A673 (cell line): ENCODE results near the gene MEIKIN. TPM values are rescaled to one million over a fixed set of nuclear protein-coding genes. Genes with fewer than 3 reads are reported as not detected.
"Not testable (repeated sequence)": the region's sequence is repeated elsewhere in the genome, so short reads cannot be mapped to it uniquely, and the experiment has no call there.

ENCODE experiments used
- BruUV-seq: library from RNA; stranded (reverse); fragments of 400-500 nt; replicated peaks from 2 replicates; lab custom pipeline; 2021; lab: Mats Ljungman, UMichigan
- CTCF ChIA-PET: fragments of 300-600 bp; sonication (Branson Sonifier 250); formaldehyde crosslinking; loops from one replicate; lab custom pipeline; 2022; ENCODE audit warnings: antibody characterized with exemption; lab: Charles Lee
- POLR2A ChIA-PET: fragments of 300-600 bp; sonication (Branson Sonifier 250); formaldehyde crosslinking; loops from one replicate; lab custom pipeline; 2022; ENCODE audit warnings: antibody characterized with exemption; ENCODE audit not compliant: low non-redundant PET; lab: Charles Lee
- DNase-seq: peaks from one replicate; pipeline ENCODE4 v3.0.0-alpha.2; 2015; ENCODE audit warnings: low spot score
- H3K27ac ChIP-seq: fragments of 200-600 bp; sonication (generic); 2 replicates; pipeline ENCODE4 v1.5.1; 2016; ENCODE audit warnings: mixed run types, low read depth, mild to moderate bottlenecking, mixed read lengths, antibody characterized with exemption, low read length; ENCODE audit not compliant: poor library complexity, severe bottlenecking
- H3K27me3 ChIP-seq: fragments of 200-600 bp; sonication (generic); replicated peaks from 2 replicates; pipeline ENCODE4 v1.6.1; 2017; ENCODE audit warnings: mixed run types, low read depth, mild to moderate bottlenecking, mixed read lengths, antibody characterized with exemption, low read length; ENCODE audit not compliant: insufficient read depth, poor library complexity
- H3K36me3 ChIP-seq: fragments of 200-600 bp; sonication (generic); 2 replicates; pipeline ENCODE4 v1.6.1; 2016; ENCODE audit warnings: mixed run types, mild to moderate bottlenecking, mixed read lengths, antibody characterized with exemption, low read length; ENCODE audit not compliant: insufficient read depth, poor library complexity, severe bottlenecking
- H3K4me1 ChIP-seq: fragments of 200-600 bp; sonication (generic); 2 replicates; pipeline ENCODE4 v1.6.1; 2017; ENCODE audit warnings: mixed run types, mild to moderate bottlenecking, mixed read lengths, antibody characterized with exemption, low read length; ENCODE audit not compliant: insufficient read depth, poor library complexity, severe bottlenecking
- H3K4me3 ChIP-seq: fragments of 200-600 bp; sonication (generic); 2 replicates; pipeline ENCODE4 v1.5.1; 2016; ENCODE audit warnings: low read depth, mixed run types, mild to moderate bottlenecking, mixed read lengths, low read length; ENCODE audit not compliant: poor library complexity, severe bottlenecking
- H3K9me3 ChIP-seq: fragments of 200-600 bp; sonication (generic); 2 replicates; pipeline ENCODE4 v1.6.1; 2016; ENCODE audit warnings: mixed run types, low read depth, mild to moderate bottlenecking, mixed read lengths, antibody characterized with exemption, low read length; ENCODE audit not compliant: poor library complexity, severe bottlenecking
- EZH2 ChIP-seq: fragments of 200-600 bp; sonication (generic); IDR thresholded peaks from 2 replicates; pipeline ENCODE4 v1.6.1; 2017; ENCODE audit warnings: borderline replicate concordance, low read depth, mild to moderate bottlenecking, mixed read lengths, antibody characterized with exemption, low read length; ENCODE audit not compliant: poor library complexity, severe bottlenecking
- intact Hi-C: fragments of 100-400 bp; cut with micrococcal nuclease; formaldehyde crosslinking; loops from one replicate; pipeline ENCODE4 v1.10.0; 2022; ENCODE audit not compliant: unreplicated experiment
- total RNA-seq: library from RNA; stranded (reverse); gene quantifications from 2 replicates; pipeline ENCODE4 v1.2.3, GENCODE V29; 2021
- TF ChIP-seq, protein P1 (sequence below): fragments of 300-800, 200-600 bp; sonication (generic); conservative IDR thresholded peaks from 2 replicates; pipeline ENCODE4 v1.5.1; 2017; ENCODE audit warnings: low read depth, mild to moderate bottlenecking, antibody characterized with exemption, low read length, moderate library complexity, mixed read lengths

MEIKIN gene
- total RNA-seq, 1 experiment from 2014 or later, result not detected

DNA sequence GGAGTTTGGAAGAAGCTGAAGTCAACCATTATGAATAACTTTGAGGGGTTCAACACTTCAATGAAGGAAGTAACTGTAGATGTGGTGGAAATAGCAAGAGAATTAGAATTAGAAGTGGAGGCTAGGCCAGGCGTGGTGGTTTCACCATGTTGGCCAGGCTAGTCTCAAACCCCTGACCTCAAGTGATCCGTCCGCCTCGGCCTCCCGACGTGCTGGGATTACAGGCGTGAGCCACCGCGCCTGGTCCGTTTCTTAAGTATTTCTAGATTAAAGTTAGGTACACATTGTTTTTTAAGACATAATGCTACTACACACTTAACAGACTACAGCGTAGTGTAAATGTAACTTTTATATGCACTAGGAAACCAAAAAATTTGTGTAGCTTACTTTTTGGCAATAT is 162.7 kb downstream of the MEIKIN start:
- ChIA-PET CTCF (no interaction called here), POLR2A (no interaction called here)
- peaks cover 4% of the 10 kb centered on the region for H3K4me1 ChIP-seq
- no peak for DNase-seq
- no peaks in the 10 kb centered on the region for H3K27me3 ChIP-seq
- H3K4me3 ChIP-seq, result no peak overlapping the region
- H3K36me3 ChIP-seq, result peaks cover 7% of the 10 kb centered on the region
- no peaks in the 10 kb centered on the region for H3K9me3 ChIP-seq
- intact Hi-C loops, result no loop called here
- TF ChIP-seq, protein P1, sequence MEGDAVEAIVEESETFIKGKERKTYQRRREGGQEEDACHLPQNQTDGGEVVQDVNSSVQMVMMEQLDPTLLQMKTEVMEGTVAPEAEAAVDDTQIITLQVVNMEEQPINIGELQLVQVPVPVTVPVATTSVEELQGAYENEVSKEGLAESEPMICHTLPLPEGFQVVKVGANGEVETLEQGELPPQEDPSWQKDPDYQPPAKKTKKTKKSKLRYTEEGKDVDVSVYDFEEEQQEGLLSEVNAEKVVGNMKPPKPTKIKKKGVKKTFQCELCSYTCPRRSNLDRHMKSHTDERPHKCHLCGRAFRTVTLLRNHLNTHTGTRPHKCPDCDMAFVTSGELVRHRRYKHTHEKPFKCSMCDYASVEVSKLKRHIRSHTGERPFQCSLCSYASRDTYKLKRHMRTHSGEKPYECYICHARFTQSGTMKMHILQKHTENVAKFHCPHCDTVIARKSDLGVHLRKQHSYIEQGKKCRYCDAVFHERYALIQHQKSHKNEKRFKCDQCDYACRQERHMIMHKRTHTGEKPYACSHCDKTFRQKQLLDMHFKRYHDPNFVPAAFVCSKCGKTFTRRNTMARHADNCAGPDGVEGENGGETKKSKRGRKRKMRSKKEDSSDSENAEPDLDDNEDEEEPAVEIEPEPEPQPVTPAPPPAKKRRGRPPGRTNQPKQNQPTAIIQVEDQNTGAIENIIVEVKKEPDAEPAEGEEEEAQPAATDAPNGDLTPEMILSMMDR, result no peak
- TF ChIP-seq EZH2, result no peak
- H3K27ac ChIP-seq, result no peak overlapping the region
- BruUV-seq, result no TSS peak

DNA sequence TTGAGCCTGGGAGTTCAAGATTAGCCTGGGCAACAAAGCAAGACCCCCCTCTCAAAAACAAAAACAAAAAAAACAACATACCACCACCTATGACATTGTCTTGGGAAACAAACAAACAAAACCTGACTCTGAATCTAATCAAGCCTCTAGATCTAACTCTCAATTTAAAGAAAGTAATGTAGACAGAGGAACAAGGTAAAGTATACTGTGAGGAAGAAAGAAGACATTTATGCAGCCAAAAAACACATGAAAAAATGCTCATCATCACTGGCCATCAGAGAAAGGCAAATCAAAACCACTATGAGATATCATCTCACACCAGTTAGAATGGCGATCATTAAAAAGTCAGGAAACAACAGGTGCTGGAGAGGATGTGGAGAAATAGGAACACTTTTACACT is 167.3 kb downstream of the MEIKIN start:
- CTCF ChIA-PET, H3K4me1 ChIP-seq, H3K4me3 ChIP-seq, intact Hi-C loops, H3K36me3 ChIP-seq, H3K9me3 ChIP-seq, H3K27ac ChIP-seq, H3K27me3 ChIP-seq, DNase-seq, BruUV-seq, POLR2A ChIA-PET: not testable (repeated sequence)

DNA sequence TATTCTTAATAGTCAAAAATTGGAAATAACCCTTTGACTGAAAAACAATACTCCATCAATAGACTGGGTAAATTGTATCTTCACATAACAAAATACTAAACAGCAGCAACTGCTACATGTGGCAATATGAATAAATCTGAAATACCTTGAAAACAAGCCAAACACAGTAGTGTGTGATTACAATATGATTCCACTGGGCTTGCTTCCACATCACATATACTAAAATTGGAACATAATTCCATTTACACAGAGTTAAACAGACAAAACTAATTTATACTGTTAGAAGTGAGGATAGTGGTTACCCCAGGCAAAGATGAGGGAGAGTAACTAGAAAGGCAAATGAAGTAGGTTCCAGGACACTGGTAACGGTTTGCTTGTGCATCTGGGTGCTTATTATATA is 169.0 kb downstream of the MEIKIN start:
- peaks cover 7% of the 10 kb centered on the region for H3K4me1 ChIP-seq
- BruUV-seq, result no TSS peak
- DNase-seq, result no peak
- peaks cover 1% of the 10 kb centered on the region for H3K36me3 ChIP-seq
- H3K27me3 ChIP-seq, result no peaks in the 10 kb centered on the region
- intact Hi-C loops, result no loop called here
- CTCF ChIA-PET, result no interaction called here
- H3K27ac ChIP-seq, result no peak overlapping the region
- TF ChIP-seq EZH2, result no peak
- TF ChIP-seq, protein P1, result no peak
- no peak overlapping the region for H3K4me3 ChIP-seq
- POLR2A ChIA-PET, result no interaction called here
- H3K9me3 ChIP-seq, result no peaks in the 10 kb centered on the region

DNA sequence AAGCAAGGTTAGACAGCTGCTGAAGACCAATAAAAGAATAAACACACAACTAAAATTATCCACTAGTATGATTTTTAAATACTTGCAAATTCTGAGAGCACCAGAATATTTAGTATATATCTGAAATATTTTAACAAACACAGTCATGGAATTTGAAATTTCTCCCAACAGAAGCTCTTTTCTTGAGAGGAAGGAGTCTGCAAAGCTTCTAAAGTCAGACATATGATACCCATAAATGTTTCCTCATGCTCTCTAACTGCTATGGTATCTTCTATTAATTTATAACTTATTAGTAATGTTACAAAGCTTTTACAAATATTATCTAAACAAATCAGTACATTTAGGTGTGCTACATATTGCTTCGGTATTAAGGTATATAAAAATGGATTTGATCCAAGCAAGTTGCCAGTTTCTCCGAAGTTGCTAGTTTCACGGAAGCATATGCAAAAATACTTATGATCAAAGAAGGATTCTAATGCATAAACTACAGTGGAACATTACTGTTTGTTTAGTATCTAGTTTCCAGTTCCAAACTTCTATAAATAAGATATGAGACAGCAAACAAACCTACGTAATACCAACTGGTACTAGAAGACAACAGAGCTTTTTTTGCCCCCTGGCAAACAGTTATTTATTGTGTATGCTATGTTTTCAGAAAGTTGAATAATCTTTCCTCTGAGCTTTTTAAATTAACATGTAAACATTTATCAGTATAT is 170.7 kb downstream of the MEIKIN start:
- Histone ChIP-seq H3K4me1 (peaks cover 7% of the 10 kb centered on the region), H3K27me3 (no peaks in the 10 kb centered on the region), H3K9me3 (no peaks in the 10 kb centered on the region), H3K4me3 (no peak overlapping the region), H3K27ac (no peak overlapping the region), H3K36me3 (no peaks in the 10 kb centered on the region)
- intact Hi-C loops, result no loop called here
- POLR2A ChIA-PET, result no interaction called here
- CTCF ChIA-PET, result no interaction called here
- no peak for DNase-seq
- no TSS peak for BruUV-seq
- TF ChIP-seq, protein P1, result no peak
- TF ChIP-seq EZH2, result no peak
